Measurements from ENCODE around the gene RNF183.
"Not testable (repeated sequence)": the region's sequence is repeated elsewhere in the genome, so short reads cannot be mapped to it uniquely, and the experiment has no call there.

The RNF183 gene

GRCh38 chr9:113316030-113316429, 12.9 kb upstream of the RNF183 start:
- no peak for DNase-seq (ENCODE audit: low spot score)

- no peak for DNase-seq (ENCODE audit: low spot score)
These were observed 12.1 kb upstream of the RNF183 start for GRCh38 chr9:113315231-113315630.

- no peak for DNase-seq (ENCODE audit: low spot score)
These were observed 10.1 kb upstream of the RNF183 start for GRCh38 chr9:113313261-113313660.

GRCh38 chr9:113311961-113312360, 8.8 kb upstream of the RNF183 start:
- no peak for DNase-seq (ENCODE audit: low spot score)

GRCh38 chr9:113310538-113310937, 7.4 kb upstream of the RNF183 start:
- DNase-seq (ENCODE audit: low spot score) = no peak

- DNase-seq (ENCODE audit: low spot score) = peak; percentile 47
These were observed 6.1 kb upstream of the RNF183 start for GRCh38 chr9:113309204-113309813.

GRCh38 chr9:113307396-113307975, 4.3 kb upstream of the RNF183 start:
- DNase-seq (ENCODE audit: low spot score) = no peak

- no peak for DNase-seq (ENCODE audit: low spot score)
These were observed 3.4 kb upstream of the RNF183 start for GRCh38 chr9:113306566-113306965.

GRCh38 chr9:113301548-113301947, 1.6 kb downstream of the RNF183 start:
- DNase-seq (ENCODE audit: low spot score) = no peak

GRCh38 chr9:113299800-113300292, 3.3 kb downstream of the RNF183 start:
- DNase-seq (ENCODE audit: low spot score) = peak; percentile 13

- no peak for DNase-seq (ENCODE audit: low spot score)
These were observed 4.0 kb downstream of the RNF183 start for GRCh38 chr9:113298924-113299770.

- no peak for DNase-seq (ENCODE audit: low spot score)
These were observed 4.9 kb downstream of the RNF183 start for GRCh38 chr9:113298311-113298710.

- no peak for DNase-seq (ENCODE audit: low spot score)
These were observed 6.2 kb downstream of the RNF183 start for GRCh38 chr9:113296796-113297558.

GRCh38 chr9:113296247-113296646, 6.9 kb downstream of the RNF183 start:
- not testable (repeated sequence) for DNase-seq (ENCODE audit: low spot score)

GRCh38 chr9:113293285-113293878, 9.8 kb downstream of the RNF183 start:
- DNase-seq (ENCODE audit: low spot score) = no peak

- DNase-seq (ENCODE audit: low spot score) = no peak
These were observed 13.0 kb downstream of the RNF183 start for GRCh38 chr9:113290052-113290607.

- no peak for DNase-seq (ENCODE audit: low spot score)
These were observed 14.1 kb downstream of the RNF183 start for GRCh38 chr9:113289091-113289490.

- DNase-seq (ENCODE audit: low spot score) = no peak
These were observed 21.8 kb downstream of the RNF183 start for GRCh38 chr9:113281356-113281755.

GRCh38 chr9:113278840-113279239, 24.3 kb downstream of the RNF183 start:
- DNase-seq (ENCODE audit: low spot score) = no peak

- peak; percentile 97 for DNase-seq (ENCODE audit: low spot score)
These were observed 27.7 kb downstream of the RNF183 start, which contains the start of the genes CDC26 and PRPF4 for GRCh38 chr9:113275157-113276131. CDC26 (minus strand) TSS chr9:113275572; CDS start chr9:113272507, 3,065 bp downstream. PRPF4 (plus strand) TSS chr9:113275658; CDS start chr9:113275744, 86 bp downstream.
